SK-N-MC (cell line): ENCODE data around the gene EVA1B.

Experiments used
- EZH2 ChIP-seq: fragments of 200-600 bp; sonication (generic); IDR thresholded peaks from one replicate; pipeline ENCODE4 v1.6.1; 2017; ENCODE audit warnings: antibody characterized with exemption
- FOXP2 ChIP-seq: optimal IDR thresholded peaks from 2 replicates; pipeline ENCODE3; 2011; ENCODE audit warnings: mild to moderate bottlenecking, moderate library complexity; ENCODE audit not compliant: insufficient read depth; ENCODE audit errors: extremely low read length, control extremely low read depth

DNA sequence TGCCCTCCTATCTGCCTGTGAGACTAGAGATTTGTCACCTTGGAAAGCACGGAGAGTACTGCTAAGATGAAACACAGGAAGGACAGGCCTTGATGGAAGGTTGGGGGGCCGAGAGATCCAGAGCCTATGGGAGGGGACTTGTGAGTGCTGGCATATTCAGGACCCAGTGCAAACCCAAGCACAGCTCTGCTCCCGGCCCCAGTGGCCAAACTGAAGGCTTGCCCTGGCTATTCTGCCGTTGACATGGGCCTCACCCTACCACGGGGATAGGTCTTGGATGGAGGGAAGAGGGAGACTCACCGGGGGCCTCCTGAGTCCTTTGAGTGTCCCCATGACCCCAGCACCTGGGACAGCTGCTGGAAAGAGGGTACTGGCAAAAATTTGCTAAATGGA is 4.6 kb upstream of the EVA1B start:
- TF ChIP-seq FOXP2 = no peak
- TF ChIP-seq EZH2 = no peak
